Measurements from ENCODE around the gene TTC17. TPM values are rescaled to one million over a fixed set of nuclear protein-coding genes. Genes with fewer than 3 reads are reported as not detected.
A peak's percentile ranks its signal among the peaks of the same experiment; 100 is the strongest.
"Not testable (repeated sequence)": the region's sequence is repeated elsewhere in the genome, so short reads cannot be mapped to it uniquely, and the experiment has no call there.

TTC17 gene
- total RNA-seq, 2 donors from 2014 or later, result 103 to 122 TPM

DNA sequence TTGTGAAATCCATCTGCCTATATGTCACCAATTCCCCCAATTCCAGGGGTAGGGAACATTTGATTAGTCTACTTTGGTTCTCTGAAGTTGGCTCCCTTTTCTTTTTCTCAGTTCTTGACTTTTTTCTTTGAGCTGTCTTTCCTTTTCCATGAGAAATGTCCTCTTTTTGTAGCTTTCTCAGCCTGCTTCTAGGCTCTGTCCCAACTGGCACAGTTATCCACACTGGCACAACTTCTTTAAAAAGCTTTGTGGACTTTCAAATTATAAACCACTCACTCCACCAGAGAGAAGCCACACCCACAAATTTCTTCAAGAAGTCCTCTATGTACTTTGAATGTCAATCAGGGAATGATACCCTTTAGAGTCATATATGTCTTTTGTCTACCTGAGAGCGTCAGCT lies 100.5 kb downstream of the TTC17 start:
- DNase-seq, result no peak
- no peak overlapping the region for H3K27ac Mint-ChIP-seq
- WGBS, 2 experiments (ENCODE audit: insufficient coverage in 1 of 2, insufficient read length in 1 of 2), result 94 to 100% methylated on average over 1 of the region's 1 CpG
- Histone ChIP-seq H3K4me1 (ENCODE audit: control insufficient read depth, insufficient read depth, low read length) (no peaks in the 10 kb centered on the region), H3K27ac (ENCODE audit: low read depth, low read length) (no peak overlapping the region), H3K4me3 (ENCODE audit: low read length) (no peak overlapping the region), H3K9me3 (ENCODE audit: control insufficient read depth, low read length) (peaks cover 31% of the 10 kb centered on the region), H3K27me3 (ENCODE audit: control insufficient read depth, insufficient read depth, low read length, poor library complexity, severe bottlenecking) (no peaks in the 10 kb centered on the region), H3K36me3 (ENCODE audit: control insufficient read depth, insufficient read depth, low read length) (peaks cover 74% of the 10 kb centered on the region), H3K9ac (ENCODE audit: extremely low read depth, low read length, poor library complexity, severe bottlenecking) (no peak overlapping the region)
- H3K36me3 Mint-ChIP-seq (ENCODE audit: low read depth), result peaks cover 77% of the 10 kb centered on the region
- H3K27me3 Mint-ChIP-seq (ENCODE audit: insufficient read depth), result no peaks in the 10 kb centered on the region
- TF ChIP-seq, protein P1, sequence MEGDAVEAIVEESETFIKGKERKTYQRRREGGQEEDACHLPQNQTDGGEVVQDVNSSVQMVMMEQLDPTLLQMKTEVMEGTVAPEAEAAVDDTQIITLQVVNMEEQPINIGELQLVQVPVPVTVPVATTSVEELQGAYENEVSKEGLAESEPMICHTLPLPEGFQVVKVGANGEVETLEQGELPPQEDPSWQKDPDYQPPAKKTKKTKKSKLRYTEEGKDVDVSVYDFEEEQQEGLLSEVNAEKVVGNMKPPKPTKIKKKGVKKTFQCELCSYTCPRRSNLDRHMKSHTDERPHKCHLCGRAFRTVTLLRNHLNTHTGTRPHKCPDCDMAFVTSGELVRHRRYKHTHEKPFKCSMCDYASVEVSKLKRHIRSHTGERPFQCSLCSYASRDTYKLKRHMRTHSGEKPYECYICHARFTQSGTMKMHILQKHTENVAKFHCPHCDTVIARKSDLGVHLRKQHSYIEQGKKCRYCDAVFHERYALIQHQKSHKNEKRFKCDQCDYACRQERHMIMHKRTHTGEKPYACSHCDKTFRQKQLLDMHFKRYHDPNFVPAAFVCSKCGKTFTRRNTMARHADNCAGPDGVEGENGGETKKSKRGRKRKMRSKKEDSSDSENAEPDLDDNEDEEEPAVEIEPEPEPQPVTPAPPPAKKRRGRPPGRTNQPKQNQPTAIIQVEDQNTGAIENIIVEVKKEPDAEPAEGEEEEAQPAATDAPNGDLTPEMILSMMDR (conservative IDR thresholded peaks at IDR 0.05), result no peak
- H3K4me1 Mint-ChIP-seq, result peaks cover 9% of the 10 kb centered on the region
- peaks cover 3% of the 10 kb centered on the region for H3K9me3 Mint-ChIP-seq
- no peak overlapping the region for H3K4me3 Mint-ChIP-seq

DNA sequence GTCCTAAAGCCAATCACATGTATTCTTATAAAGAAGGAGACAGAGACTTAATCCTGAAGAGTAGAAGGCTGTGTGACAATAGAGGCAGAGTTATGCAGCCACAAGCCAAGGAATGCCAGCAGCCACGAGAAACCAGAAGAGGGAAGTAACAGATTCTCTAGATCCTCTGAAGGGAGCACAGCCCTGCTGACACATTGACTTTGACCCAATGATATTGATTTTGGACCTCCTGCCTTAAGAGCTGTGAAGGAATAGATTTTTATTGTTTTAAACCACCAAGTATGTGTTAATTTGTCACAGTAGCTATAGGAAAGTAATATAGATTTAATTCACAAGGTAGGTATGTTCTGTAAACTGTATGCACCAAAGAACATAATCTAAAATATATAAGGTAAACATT lies 103.6 kb downstream of the TTC17 start:
- Mint-ChIP-seq H3K4me1 (no peaks in the 10 kb centered on the region), H3K27me3 (ENCODE audit: insufficient read depth) (no peaks in the 10 kb centered on the region), H3K4me3 (no peak overlapping the region), H3K27ac (no peak overlapping the region), H3K9me3 (peaks cover 19% of the 10 kb centered on the region), H3K36me3 (ENCODE audit: low read depth) (peaks cover 88% of the 10 kb centered on the region)
- Histone ChIP-seq H3K9ac (ENCODE audit: extremely low read depth, low read length, poor library complexity, severe bottlenecking) (no peak overlapping the region), H3K4me1 (ENCODE audit: control insufficient read depth, insufficient read depth, low read length) (no peaks in the 10 kb centered on the region), H3K27me3 (ENCODE audit: control insufficient read depth, insufficient read depth, low read length, poor library complexity, severe bottlenecking) (no peaks in the 10 kb centered on the region), H3K4me3 (ENCODE audit: low read length) (no peak overlapping the region), H3K27ac (ENCODE audit: low read depth, low read length) (no peak overlapping the region), H3K36me3 (ENCODE audit: control insufficient read depth, insufficient read depth, low read length) (peaks cover 93% of the 10 kb centered on the region), H3K9me3 (ENCODE audit: control insufficient read depth, low read length) (peaks cover 56% of the 10 kb centered on the region)
- 89 to 92% methylated on average over 1 of the region's 1 CpG for WGBS, 2 experiments (ENCODE audit: insufficient coverage in 1 of 2, insufficient read length in 1 of 2)
- TF ChIP-seq, protein P1 (conservative IDR thresholded peaks at IDR 0.05), result no peak
- DNase-seq, result no peak

DNA sequence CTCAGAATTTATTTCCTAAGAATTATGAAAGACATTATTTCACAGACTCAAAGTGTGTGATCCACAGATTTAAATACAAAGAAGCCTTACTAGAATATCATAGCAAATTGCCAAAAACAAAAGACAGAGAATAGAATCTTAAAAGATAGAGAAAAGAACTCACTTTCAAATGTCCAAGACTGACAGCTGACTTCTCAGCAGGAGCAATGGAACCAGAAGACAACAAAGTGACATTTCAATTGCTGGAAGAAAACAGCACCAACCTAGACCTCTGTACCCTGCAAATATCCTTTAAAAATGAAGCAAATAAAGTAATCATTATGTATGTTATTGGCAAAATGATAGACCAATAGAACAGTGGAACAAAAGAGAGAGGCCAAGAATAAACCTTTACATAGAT lies 109.2 kb downstream of the TTC17 start:
- peaks cover 59% of the 10 kb centered on the region for H3K9me3 ChIP-seq (ENCODE audit: control insufficient read depth, low read length)
- peak overlapping the region; percentile 15 for H3K4me3 ChIP-seq (ENCODE audit: low read length)
- H3K9ac ChIP-seq (ENCODE audit: extremely low read depth, low read length, poor library complexity, severe bottlenecking), result no peak overlapping the region
- TF ChIP-seq, protein P1 (conservative IDR thresholded peaks at IDR 0.05), result no peak
- peaks cover 40% of the 10 kb centered on the region for H3K9me3 Mint-ChIP-seq
- H3K4me3 Mint-ChIP-seq, result no peak overlapping the region
- DNase-seq, result no peak
- H3K4me1 ChIP-seq (ENCODE audit: control insufficient read depth, insufficient read depth, low read length), result no peaks in the 10 kb centered on the region
- peaks cover 85% of the 10 kb centered on the region for H3K36me3 Mint-ChIP-seq (ENCODE audit: low read depth)
- H3K27me3 ChIP-seq (ENCODE audit: control insufficient read depth, insufficient read depth, low read length, poor library complexity, severe bottlenecking), result no peaks in the 10 kb centered on the region
- H3K27ac Mint-ChIP-seq, result no peak overlapping the region
- H3K4me1 Mint-ChIP-seq, result no peaks in the 10 kb centered on the region
- no peaks in the 10 kb centered on the region for H3K27me3 Mint-ChIP-seq (ENCODE audit: insufficient read depth)
- no peak overlapping the region for H3K27ac ChIP-seq (ENCODE audit: low read depth, low read length)
- peaks cover 72% of the 10 kb centered on the region for H3K36me3 ChIP-seq (ENCODE audit: control insufficient read depth, insufficient read depth, low read length)

DNA sequence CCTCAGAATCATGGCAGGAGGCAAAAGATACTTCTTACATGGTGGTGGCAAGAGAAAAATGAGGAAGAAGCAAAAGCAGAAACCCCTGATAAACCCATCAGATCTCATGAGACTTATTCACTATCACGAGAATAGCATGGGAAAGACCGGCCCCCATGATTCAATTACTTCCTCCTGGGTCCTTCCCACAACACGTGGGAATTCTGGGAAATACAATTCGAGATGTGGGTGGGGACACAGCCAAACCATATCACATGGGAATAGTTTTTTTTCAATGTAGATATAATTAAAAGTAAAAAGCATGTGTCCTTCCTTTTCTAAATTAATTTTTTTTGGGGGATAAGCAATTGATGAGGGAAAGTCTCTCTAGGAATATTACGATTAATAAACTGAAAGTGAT lies 118.8 kb downstream of the TTC17 start:
- not testable (repeated sequence) for H3K27ac Mint-ChIP-seq; H3K4me3 Mint-ChIP-seq; H3K4me1 Mint-ChIP-seq; H3K27ac ChIP-seq (ENCODE audit: low read depth, low read length); H3K4me3 ChIP-seq (ENCODE audit: low read length); DNase-seq; H3K27me3 Mint-ChIP-seq (ENCODE audit: insufficient read depth); H3K4me1 ChIP-seq (ENCODE audit: control insufficient read depth, insufficient read depth, low read length); H3K27me3 ChIP-seq (ENCODE audit: control insufficient read depth, insufficient read depth, low read length, poor library complexity, severe bottlenecking); H3K9ac ChIP-seq (ENCODE audit: extremely low read depth, low read length, poor library complexity, severe bottlenecking)
- Mint-ChIP-seq H3K9me3 (peaks cover 66% of the 10 kb centered on the region), H3K36me3 (ENCODE audit: low read depth) (peaks cover 72% of the 10 kb centered on the region)
- peaks cover 26% of the 10 kb centered on the region for H3K36me3 ChIP-seq (ENCODE audit: control insufficient read depth, insufficient read depth, low read length)
- H3K9me3 ChIP-seq (ENCODE audit: control insufficient read depth, low read length), result peaks cover 73% of the 10 kb centered on the region
- WGBS, 2 experiments (ENCODE audit: insufficient coverage in 1 of 2, insufficient read length in 1 of 2), result 92% methylated on average over 5 of the region's 5 CpGs; no CpG with 5 or more reads in 1 of the 2 experiments
